Panc1 (cell line): ENCODE measurements around the gene B4GALT6. TPM values are rescaled to one million over a fixed set of nuclear protein-coding genes. Genes with fewer than 3 reads are reported as not detected.

ENCODE experiments used
- ATAC-seq: fragments of 200-7000 bp; cut with Tn5 transposase; 2 replicates; pipeline ENCODE4 v1.9.1; 2020; ENCODE audit warnings: mild to moderate bottlenecking, moderate library complexity
- BruUV-seq: library from RNA; stranded (reverse); fragments of 400-500 nt; replicated peaks from 2 replicates; lab custom pipeline; 2021; lab: Mats Ljungman, UMichigan
- CTCF ChIA-PET: fragments of 300-600 bp; sonication (Branson Sonifier 250); formaldehyde crosslinking; loops from one replicate; lab custom pipeline; 2022; ENCODE audit warnings: antibody characterized with exemption; lab: Charles Lee
- POLR2A ChIA-PET: fragments of 300-600 bp; sonication (Branson Sonifier 250); formaldehyde crosslinking; loops from one replicate; lab custom pipeline; 2022; ENCODE audit warnings: antibody characterized with exemption; lab: Charles Lee
- DNase-seq: peaks from one replicate; pipeline ENCODE4 v3.0.0-alpha.2; 2010; ENCODE audit warnings: low read depth, low spot score
- H3K27ac ChIP-seq: 2 replicates; pipeline ENCODE4 v1.5.1; 2011; ENCODE audit warnings: mild to moderate bottlenecking, low read length, inconsistent platforms
- H3K27me3 ChIP-seq: fragments of 200-500 bp; sonication (Bioruptor generic); 2 replicates; pipeline ENCODE4 v1.6.0; 2014; ENCODE audit warnings: low read length, inconsistent platforms; ENCODE audit not compliant: control insufficient read depth, insufficient read depth
- H3K36me3 ChIP-seq: fragments of 200-500 bp; sonication (Bioruptor generic); 2 replicates; pipeline ENCODE4 v1.5.1; 2014; ENCODE audit warnings: inconsistent platforms, mild to moderate bottlenecking, low read length, moderate library complexity; ENCODE audit not compliant: control insufficient read depth, insufficient read depth
- H3K4me1 ChIP-seq: 2 replicates; pipeline ENCODE4 v1.5.1; 2011; ENCODE audit warnings: inconsistent platforms, mild to moderate bottlenecking, low read length, moderate library complexity; ENCODE audit not compliant: control insufficient read depth, insufficient read depth
- H3K4me3 ChIP-seq, 2 experiments: 2 replicates each; pipeline ENCODE4 v1.5.1; 2011 to 2012; ENCODE audit warnings: low read depth in 2 of 2, low read length in 2 of 2, mild to moderate bottlenecking in 2 of 2, inconsistent platforms in 1 of 2, moderate library complexity in 1 of 2
- H3K9me3 ChIP-seq: fragments of 200-500 bp; sonication (Bioruptor generic); 2 replicates; pipeline ENCODE4 v1.5.1; 2014; ENCODE audit warnings: low read depth, mild to moderate bottlenecking, inconsistent platforms, low read length, moderate library complexity; ENCODE audit not compliant: control insufficient read depth, insufficient read depth
- CTCF ChIP-seq: fragments of 450-650 bp; IDR thresholded peaks from 2 replicates; pipeline ENCODE4 v1.5.1; 2017; ENCODE audit warnings: mild to moderate bottlenecking
- POLR2AphosphoS5 ChIP-seq: IDR thresholded peaks from 2 replicates; pipeline ENCODE4 v1.6.1; 2012; ENCODE audit warnings: mild to moderate bottlenecking, low read depth, low read length, moderate library complexity
- REST ChIP-seq, 2 experiments: IDR thresholded peaks; 2 replicates each; pipeline ENCODE4 v1.6.1; 2011 to 2012; ENCODE audit warnings: low read depth in 2 of 2, control low read depth in 1 of 2, low read length in 1 of 2, mild to moderate bottlenecking in 1 of 2, moderate library complexity in 1 of 2; ENCODE audit not compliant: insufficient read depth in 1 of 2
- SIN3A ChIP-seq: IDR thresholded peaks from 2 replicates; pipeline ENCODE4 v1.6.1; 2012; ENCODE audit warnings: low read depth, mild to moderate bottlenecking, low read length, moderate library complexity, borderline replicate concordance; ENCODE audit not compliant: insufficient read depth
- TCF7L2 ChIP-seq: IDR thresholded peaks from 2 replicates; pipeline ENCODE4 v1.6.1; 2011; ENCODE audit warnings: mild to moderate bottlenecking, low read depth, low read length, inconsistent platforms
- in situ Hi-C: cut with HindIII; loops from 2 replicates; pipeline ENCODE4 v1.10.0; 2016; ENCODE audit warnings: low sequenced_read_pairs, low pct_unique_long_range_greater_than_20kb
- intact Hi-C: fragments of 100-400 bp; cut with micrococcal nuclease; formaldehyde crosslinking; loops from one replicate; pipeline ENCODE4 v1.10.0; 2022; ENCODE audit not compliant: unreplicated experiment
- total RNA-seq: library from RNA; stranded (reverse); gene quantifications from one replicate; pipeline ENCODE4 v1.2.1, GENCODE V29; 2021; ENCODE audit not compliant: unreplicated experiment

B4GALT6 gene
- total RNA-seq, 1 experiment from 2014 or later = 36.3 TPM

- H3K27me3 ChIP-seq = no peaks in the 10 kb centered on the region
- in situ Hi-C loops (no loop called here), intact Hi-C loops (no loop called here)
- no peaks in the 10 kb centered on the region for H3K9me3 ChIP-seq
- DNase-seq = no peak
- CTCF ChIA-PET = no interaction called here
- H3K4me1 ChIP-seq = peaks cover 21% of the 10 kb centered on the region
- H3K4me3 ChIP-seq = no peak overlapping the region
- no TSS peak for BruUV-seq
- H3K36me3 ChIP-seq = no peaks in the 10 kb centered on the region
- H3K27ac ChIP-seq = no peak overlapping the region
- no peak for ATAC-seq
- POLR2A ChIA-PET = interaction anchor here (0.6 kb wide), 1 partner anchor 46 kb away, joined by 5 read pairs; no protein-coding TSS in a partner anchor
- TF ChIP-seq CTCF (no peak), TCF7L2 (no peak), SIN3A (no peak), POLR2AphosphoS5 (no peak), REST (IDR thresholded peaks at IDR 0.05; ENCODE audit: insufficient read depth in 1 of 2, low read depth in 2 of 2, low read length in 1 of 2) (no peak)
Measured at GRCh38 chr18:31651369-31651768, 33.0 kb downstream of the B4GALT6 start.

- in situ Hi-C loops = no loop called here
- no peak overlapping the region for H3K4me3 ChIP-seq
- BruUV-seq = no TSS peak
Measured at GRCh38 chr18:31649978-31650719, 34.2 kb downstream of the B4GALT6 start.

More at GRCh38 chr18:31649978-31650719, 34.2 kb downstream of the B4GALT6 start:
- H3K36me3 ChIP-seq = no peaks in the 10 kb centered on the region
- intact Hi-C loops = no loop called here
- no peak for DNase-seq
- peaks cover 23% of the 10 kb centered on the region for H3K4me1 ChIP-seq
- ATAC-seq = no peak
- ChIA-PET CTCF (no interaction called here), POLR2A (interaction anchor here (0.6 kb wide), 1 partner anchor 15 kb away, joined by 3 read pairs; no protein-coding TSS in a partner anchor)
- no peak for TF ChIP-seq POLR2AphosphoS5
- TF ChIP-seq REST (IDR thresholded peaks at IDR 0.05; ENCODE audit: insufficient read depth in 1 of 2, low read depth in 2 of 2, low read length in 1 of 2) = no peak
- TF ChIP-seq SIN3A = no peak
- TF ChIP-seq CTCF = no peak
- no peak for TF ChIP-seq TCF7L2
- H3K9me3 ChIP-seq = no peaks in the 10 kb centered on the region
- no peak overlapping the region for H3K27ac ChIP-seq
- no peaks in the 10 kb centered on the region for H3K27me3 ChIP-seq
